GM06990 (cell line): ENCODE results near the gene CCDC54.

Source experiments
- DNase-seq: peaks from one replicate; pipeline ENCODE4 v3.0.0-alpha.2; 2011; ENCODE audit not compliant: insufficient read length; ENCODE audit errors: extremely low read depth
- H3K27me3 ChIP-seq: replicated peaks from 2 replicates; pipeline ENCODE4 v1.6.0; 2011; ENCODE audit warnings: low read length; ENCODE audit not compliant: control insufficient read depth, insufficient read depth
- H3K36me3 ChIP-seq: 2 replicates; pipeline ENCODE4 v1.5.1; 2011; ENCODE audit warnings: low read length; ENCODE audit not compliant: control insufficient read depth, insufficient read depth
- H3K4me3 ChIP-seq: replicated peaks from 2 replicates; pipeline ENCODE4 v1.5.1; 2011; ENCODE audit warnings: low read depth, mild to moderate bottlenecking, control low read depth, low read length
- CTCF ChIP-seq: IDR thresholded peaks from 2 replicates; pipeline ENCODE4 v1.5.1; 2011; ENCODE audit warnings: low read length, control low read depth, mild to moderate bottlenecking, inconsistent platforms; ENCODE audit not compliant: insufficient read depth, poor library complexity, severe bottlenecking

Gene CCDC54

DNA sequence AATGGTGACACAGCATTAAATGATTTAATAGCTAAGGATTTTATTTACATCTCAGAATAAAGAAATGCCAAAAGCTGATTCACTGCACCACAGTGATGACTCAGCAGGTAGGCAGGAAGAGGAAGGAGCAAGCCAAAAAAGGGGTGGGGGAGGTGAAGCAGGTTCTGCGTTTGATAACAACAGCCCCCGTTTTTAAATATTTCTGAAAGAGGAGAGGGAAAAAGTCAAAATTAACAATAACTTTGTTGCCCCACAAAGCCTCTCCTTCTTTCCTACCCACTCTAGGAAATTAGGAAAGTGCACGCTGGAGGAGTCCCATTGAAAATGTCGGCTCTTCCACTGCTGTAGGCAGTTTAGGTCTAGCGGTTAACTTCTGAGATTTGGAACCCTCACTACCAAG is 9.9 kb upstream of the CCDC54 start:
- TF ChIP-seq CTCF: no peak
- DNase-seq: no peak
- Histone ChIP-seq H3K27me3 (no peaks in the 10 kb centered on the region), H3K4me3 (no peak overlapping the region), H3K36me3 (no peaks in the 10 kb centered on the region)

DNA sequence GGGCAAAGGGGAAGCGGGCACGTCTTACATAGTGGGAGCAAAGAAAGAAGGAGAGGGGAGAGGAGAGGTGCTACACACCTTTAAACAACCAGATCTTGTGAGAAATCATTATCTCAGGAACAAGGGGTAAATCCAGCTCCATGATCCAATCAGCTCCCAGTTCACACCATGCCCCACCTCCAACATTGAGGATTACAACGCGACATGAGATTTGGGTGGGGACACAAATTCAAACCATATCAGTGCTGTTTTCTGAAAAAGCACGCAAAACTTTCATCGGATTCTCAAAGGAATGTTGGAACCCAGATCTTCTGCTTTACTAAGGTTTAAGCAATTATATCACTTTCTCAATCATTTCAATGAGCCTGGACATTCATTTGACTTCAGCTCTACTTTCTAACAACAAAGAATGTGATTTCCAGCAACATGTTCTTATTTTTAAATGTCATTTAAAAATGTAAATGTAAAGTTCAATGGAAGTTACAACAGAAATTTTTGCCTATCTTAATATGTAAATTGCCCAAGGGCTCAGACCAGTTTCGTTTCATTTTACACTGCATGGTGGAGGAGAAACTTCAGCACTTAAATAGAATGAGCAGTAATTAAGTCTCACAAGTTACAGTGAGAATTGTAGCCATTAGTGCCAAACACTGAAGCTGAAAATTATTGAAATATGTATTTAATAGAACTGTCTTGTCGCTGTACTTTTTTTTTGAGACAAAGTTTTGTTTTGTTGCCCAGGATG is 8.4 kb upstream of the CCDC54 start:
- no peaks in the 10 kb centered on the region for H3K27me3 ChIP-seq
- DNase-seq: no peak
- H3K36me3 ChIP-seq: no peaks in the 10 kb centered on the region
- no peak overlapping the region for H3K4me3 ChIP-seq
- no peak for TF ChIP-seq CTCF

DNA sequence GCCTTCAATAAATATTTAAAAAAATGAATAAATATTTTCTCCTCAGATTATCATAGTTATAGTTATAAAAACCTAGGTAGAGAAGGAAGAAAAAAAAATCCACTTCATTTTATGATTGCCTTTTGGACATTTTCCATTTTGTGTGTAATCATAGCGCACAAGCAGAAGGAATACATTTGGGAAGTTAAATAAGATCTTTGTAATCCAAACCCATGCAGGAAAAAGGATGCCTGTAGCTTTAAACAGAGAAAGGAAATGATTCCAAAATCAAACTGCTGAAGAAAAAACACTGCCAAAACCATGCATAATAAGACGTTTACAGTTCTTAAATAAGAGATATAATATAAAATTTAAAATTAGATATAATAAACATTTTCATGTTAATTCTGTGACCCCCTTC is 7.4 kb upstream of the CCDC54 start:
- no peak for TF ChIP-seq CTCF
- H3K4me3 ChIP-seq: no peak overlapping the region
- no peaks in the 10 kb centered on the region for H3K36me3 ChIP-seq
- DNase-seq: no peak
- no peaks in the 10 kb centered on the region for H3K27me3 ChIP-seq

DNA sequence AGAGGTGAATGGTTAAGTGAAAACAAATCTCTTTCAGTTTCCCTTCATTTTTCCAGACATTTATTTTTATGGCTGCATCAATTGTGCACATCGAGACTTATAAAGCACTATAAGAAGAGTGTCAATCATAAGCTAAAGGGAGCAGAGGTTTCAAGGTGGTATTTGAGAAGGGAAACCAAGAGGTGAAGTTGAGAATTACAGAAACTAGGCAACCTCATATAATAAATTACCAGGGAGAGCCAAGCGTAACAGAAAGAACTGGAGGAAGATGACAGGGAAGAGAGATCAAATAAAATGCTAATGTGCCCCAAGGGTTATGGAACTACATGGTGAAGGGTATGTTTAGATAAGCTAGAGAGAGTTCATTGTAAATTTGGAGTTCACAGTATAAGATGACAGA is 6.3 kb upstream of the CCDC54 start:
- H3K27me3 ChIP-seq: no peaks in the 10 kb centered on the region
- no peak for TF ChIP-seq CTCF
- H3K4me3 ChIP-seq: no peak overlapping the region
- no peaks in the 10 kb centered on the region for H3K36me3 ChIP-seq
- DNase-seq: no peak

GRCh38 chr3:107372506-107372905 is 4.7 kb upstream of the CCDC54 start:
- no peaks in the 10 kb centered on the region for H3K36me3 ChIP-seq
- H3K4me3 ChIP-seq: no peak overlapping the region
- DNase-seq: no peak
- TF ChIP-seq CTCF: no peak
- no peaks in the 10 kb centered on the region for H3K27me3 ChIP-seq

DNA sequence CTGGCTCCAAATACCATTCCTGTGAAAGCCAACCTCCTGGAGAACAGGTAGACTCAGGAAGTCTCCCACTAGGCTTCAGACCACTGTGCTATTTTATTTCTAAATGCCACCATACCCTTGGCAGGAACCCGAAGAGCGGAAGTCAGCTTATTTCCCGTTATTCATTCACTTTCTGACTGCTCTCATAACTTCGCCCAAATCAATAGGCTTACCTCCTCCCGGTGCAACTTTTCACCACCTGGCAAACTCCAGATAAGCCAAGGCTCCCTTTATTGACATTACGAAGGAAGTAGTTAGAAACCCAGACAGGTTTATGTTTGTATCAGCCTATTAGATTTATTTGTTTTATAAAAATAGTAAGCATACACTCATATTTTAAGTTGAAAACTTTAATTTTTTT is 3.3 kb upstream of the CCDC54 start:
- Histone ChIP-seq H3K4me3 (no peak overlapping the region), H3K36me3 (no peaks in the 10 kb centered on the region), H3K27me3 (no peaks in the 10 kb centered on the region)
- TF ChIP-seq CTCF: no peak
- no peak for DNase-seq
